ENCODE measurements around the gene RCAN1.
A peak's percentile ranks its signal among the peaks of the same experiment; 100 is the strongest.
"Not testable (repeated sequence)": the region's sequence is repeated elsewhere in the genome, so short reads cannot be mapped to it uniquely, and the experiment has no call there.

The RCAN1 gene

GRCh38 chr21:34621434-34622350, 6.8 kb upstream of the RCAN1 start:
- DNase-seq (ENCODE audit: low spot score), result no peak

- DNase-seq (ENCODE audit: low spot score), result no peak
These were observed 5.1 kb upstream of the RCAN1 start for GRCh38 chr21:34619841-34620665.

DNA sequence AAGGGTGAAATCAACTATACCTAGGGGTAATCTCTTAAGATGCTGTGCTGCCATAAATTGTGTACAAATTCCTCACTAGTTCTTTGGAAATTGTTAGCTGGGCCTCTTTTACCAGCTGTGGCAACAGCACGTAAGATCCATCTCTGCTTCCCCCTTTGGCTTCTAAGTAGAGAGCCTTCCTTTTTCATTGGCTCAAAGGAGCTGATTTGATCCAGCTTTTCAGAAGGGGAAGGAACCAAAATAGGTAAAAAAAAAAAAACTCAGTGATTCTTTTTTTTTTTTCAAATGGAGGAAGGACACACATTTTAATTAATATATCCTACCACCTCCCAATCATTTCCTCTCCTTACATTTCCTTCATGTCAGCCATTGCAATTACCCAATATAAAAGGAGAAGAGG, 4.0 kb upstream of the RCAN1 start:
- DNase-seq (ENCODE audit: low spot score), result no peak

DNA sequence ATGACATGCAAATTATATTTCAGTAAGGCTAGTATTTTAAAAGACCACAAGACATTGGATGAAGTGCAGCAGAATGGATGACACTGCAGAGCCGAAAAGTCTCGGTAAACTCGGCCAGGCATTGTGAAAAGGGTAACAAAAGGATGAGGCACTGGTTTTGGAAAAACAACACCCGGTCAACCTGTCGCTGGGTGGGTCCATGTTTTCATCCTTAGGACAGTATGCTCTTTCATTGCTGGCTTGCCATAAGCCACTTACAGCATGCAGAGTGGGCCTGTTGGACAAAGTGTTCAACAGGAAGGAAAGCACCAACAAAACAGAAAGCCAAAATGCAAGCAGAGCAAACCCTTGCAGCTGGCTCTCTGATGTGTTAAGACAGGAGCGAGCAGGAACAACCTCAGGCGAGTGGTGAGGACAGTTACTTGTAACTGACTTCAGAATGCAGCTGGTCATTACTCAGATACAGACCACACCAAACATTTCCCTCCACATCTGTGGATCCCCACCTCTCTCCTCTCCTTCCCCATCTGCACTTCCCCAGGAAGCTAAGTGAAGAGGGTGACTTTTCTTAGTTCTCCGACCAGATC, 2.9 kb upstream of the RCAN1 start:
- no peak for DNase-seq (ENCODE audit: low spot score)

DNA sequence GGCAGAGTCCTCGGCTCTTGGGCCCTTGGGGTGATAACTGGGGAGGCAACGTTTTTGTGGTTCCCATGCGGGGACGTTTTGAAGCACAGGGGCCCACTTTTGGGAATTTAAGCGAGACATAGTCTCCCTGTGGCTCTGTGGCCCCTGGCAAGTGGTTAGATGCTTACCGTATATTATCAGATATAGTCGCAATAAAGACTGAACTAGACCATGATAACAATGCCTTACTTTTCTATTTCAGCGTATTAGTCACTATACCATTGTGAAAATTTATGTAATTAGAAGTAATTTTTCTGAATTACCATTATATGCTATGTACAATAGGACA, 538 bp upstream of the RCAN1 start:
- no peak for DNase-seq (ENCODE audit: low spot score)

- DNase-seq (ENCODE audit: low spot score), result peak; percentile 23
These were observed 960 bp downstream of the RCAN1 start for GRCh38 chr21:34613679-34614627.

GRCh38 chr21:34612557-34612956, 2.4 kb downstream of the RCAN1 start:
- DNase-seq (ENCODE audit: low spot score), result no peak

DNA sequence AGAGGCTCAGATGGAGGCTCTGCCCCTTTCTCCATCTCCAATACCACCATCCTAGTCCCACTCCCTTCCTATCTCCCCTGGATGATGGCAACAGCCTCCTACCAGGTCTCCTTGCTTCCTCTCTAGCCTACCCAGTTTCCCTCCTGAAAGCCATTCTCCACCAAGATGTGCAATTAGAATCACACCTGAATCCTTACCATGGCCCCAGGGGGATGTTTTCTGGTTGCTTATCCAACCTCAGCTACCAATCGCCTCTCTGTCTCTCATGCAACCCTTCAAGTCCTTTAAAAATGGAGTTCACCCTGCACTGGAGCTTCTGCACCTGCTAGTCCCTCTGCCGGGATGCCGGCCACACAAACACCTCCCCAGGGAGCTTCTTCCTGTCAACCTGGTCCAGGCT, 2.9 kb downstream of the RCAN1 start:
- no peak for DNase-seq (ENCODE audit: low spot score)

DNA sequence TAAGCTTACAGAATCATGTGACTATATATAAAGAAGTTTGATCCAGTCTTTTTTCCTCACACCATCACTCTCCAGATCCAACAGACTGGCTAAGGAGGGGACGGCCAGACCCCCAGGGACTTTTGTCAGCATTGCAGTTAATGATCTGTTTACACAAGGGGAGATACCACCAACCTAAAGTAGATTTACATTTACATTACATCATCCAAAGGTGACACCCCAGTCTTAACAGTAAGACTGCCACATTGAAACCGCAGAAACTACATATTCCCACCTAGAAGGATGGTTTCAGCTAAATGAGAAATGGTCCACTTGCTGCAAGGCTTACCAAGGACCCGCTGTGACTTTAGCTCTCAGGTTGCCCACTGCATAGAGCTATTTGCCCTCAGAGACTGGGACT, 3.4 kb downstream of the RCAN1 start:
- no peak for DNase-seq (ENCODE audit: low spot score)

- DNase-seq (ENCODE audit: low spot score), result no peak
These were observed 4.9 kb downstream of the RCAN1 start for GRCh38 chr21:34609933-34610549.

GRCh38 chr21:34609244-34609932, 5.5 kb downstream of the RCAN1 start:
- DNase-seq (ENCODE audit: low spot score), result no peak

GRCh38 chr21:34607376-34607775, 7.5 kb downstream of the RCAN1 start:
- not testable (repeated sequence) for DNase-seq (ENCODE audit: low spot score)

DNA sequence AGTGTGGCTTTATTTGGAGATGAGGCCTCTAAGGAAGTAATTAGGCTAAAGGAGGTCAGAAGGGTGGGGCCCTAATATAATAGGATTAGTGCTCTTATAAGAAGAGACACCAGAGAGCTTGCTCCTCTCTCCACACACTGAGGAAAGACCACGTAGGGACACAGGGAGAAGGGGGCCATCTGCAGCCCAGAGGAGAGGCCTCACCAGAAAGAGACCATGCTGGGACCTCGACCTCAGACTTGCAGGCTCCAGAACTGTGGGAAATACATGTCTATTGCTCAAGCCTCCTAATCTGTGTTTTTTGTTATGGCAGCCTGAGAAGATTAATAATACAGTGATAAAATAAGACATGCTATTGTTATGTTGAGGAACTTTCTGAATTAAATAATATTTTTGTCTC, 8.3 kb downstream of the RCAN1 start:
- DNase-seq (ENCODE audit: low spot score), result no peak

DNA sequence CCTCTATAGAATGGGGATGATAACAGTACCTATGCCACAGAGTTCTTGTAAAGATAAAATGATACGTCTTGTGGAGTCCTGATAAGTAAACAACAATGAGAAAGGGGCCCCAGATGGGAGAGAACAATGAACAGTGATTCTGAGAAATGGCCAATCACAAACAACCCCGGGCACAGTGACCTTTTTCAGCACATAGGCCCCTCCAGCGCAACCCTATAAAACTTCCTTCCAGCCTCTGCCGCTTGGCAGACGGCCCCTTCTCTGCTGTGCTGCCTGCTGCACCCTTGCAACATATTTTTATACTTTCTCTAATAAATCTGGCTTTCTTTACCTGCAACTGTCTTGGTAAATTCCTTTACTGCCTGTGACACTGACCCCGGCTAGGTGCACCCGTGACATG, 8.9 kb downstream of the RCAN1 start:
- DNase-seq (ENCODE audit: low spot score), result no peak

DNA sequence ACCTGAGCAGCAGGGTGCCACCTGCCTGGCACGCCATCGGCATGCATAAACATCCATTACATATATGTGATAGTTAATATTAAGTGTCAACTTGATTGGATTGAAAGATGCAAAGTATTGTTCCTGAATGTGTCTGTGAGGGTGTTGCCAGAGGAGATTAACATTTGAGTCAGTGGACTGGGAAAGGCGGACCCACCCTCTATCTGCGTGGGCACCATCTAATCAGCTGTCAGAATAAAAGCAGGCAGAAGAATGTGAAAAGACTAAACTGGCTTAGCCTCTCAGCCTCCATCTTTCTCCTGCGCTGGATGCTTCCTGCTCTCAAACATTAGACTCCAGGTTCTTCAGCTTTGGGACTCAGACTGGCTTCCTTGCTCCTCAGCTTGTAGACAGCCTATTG, 10.0 kb downstream of the RCAN1 start:
- not testable (repeated sequence) for DNase-seq (ENCODE audit: low spot score)

GRCh38 chr21:34604556-34604955, 10.4 kb downstream of the RCAN1 start:
- no peak for DNase-seq (ENCODE audit: low spot score)

- DNase-seq (ENCODE audit: low spot score), result no peak
These were observed 11.2 kb downstream of the RCAN1 start for GRCh38 chr21:34603710-34604057.

GRCh38 chr21:34603002-34603709, 11.8 kb downstream of the RCAN1 start:
- peak; percentile 74 for DNase-seq (ENCODE audit: low spot score)

DNA sequence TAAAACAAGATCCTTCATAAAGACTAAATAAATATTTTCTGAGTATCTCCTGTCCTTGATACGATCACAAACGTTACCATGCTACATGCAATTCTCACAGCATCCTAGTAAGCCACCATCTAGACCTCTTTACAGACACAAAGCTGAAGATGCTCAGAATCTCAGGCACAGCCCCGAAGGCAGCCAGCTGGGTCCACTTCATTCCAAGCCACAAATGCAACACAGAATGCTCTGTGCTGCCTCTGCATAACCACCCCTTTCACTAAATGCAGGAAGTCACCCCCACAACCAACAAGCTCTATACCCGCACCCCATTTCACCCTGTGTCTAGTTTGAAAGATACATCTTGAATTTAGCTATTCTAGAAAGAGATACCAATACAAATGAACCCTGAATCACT, 12.9 kb downstream of the RCAN1 start:
- DNase-seq (ENCODE audit: low spot score), result no peak

- DNase-seq (ENCODE audit: low spot score), result no peak
These were observed 15.3 kb downstream of the RCAN1 start for GRCh38 chr21:34599534-34600101.

Data from iPS-NIHi11 (cell line).